HCT116 (cell line): Measurements from ENCODE around the gene PRRX2. TPM values are rescaled to one million over a fixed set of nuclear protein-coding genes. Genes with fewer than 3 reads are reported as not detected.

ENCODE experiments used
- ATAC-seq: fragments of 200-7000 bp; cut with Tn5 transposase; 2 replicates; pipeline ENCODE4 v1.9.1; 2020; ENCODE audit warnings: mild to moderate bottlenecking, moderate library complexity
- BruUV-seq: library from RNA; stranded (reverse); fragments of 400-500 nt; replicated peaks from 2 replicates; lab custom pipeline; 2021; lab: Mats Ljungman, UMichigan
- CTCF ChIA-PET: fragments of 300-600 bp; sonication (Branson Sonifier 250); formaldehyde crosslinking; loops from one replicate; lab custom pipeline; 2021; ENCODE audit warnings: antibody characterized with exemption; lab: Charles Lee
- POLR2A ChIA-PET: fragments of 300-600, 350-600 bp; sonication (Branson Sonifier 250); formaldehyde crosslinking; loops from one replicate; lab custom pipeline; 2021; ENCODE audit warnings: antibody characterized with exemption; lab: Charles Lee
- RAD21 ChIA-PET, 2 experiments: fragments of 300-600 bp; sonication (Branson Sonifier 250); formaldehyde crosslinking; loops; one replicate each; lab custom pipeline; 2023; ENCODE audit warnings: low total read pairs in 2 of 2; ENCODE audit not compliant: uncharacterized antibody in 2 of 2, unreplicated experiment in 2 of 2, low non-redundant PET in 1 of 2; lab: Charles Lee
- DNase-seq: peaks from one replicate; pipeline ENCODE4 v3.0.0-alpha.2; 2010; ENCODE audit warnings: low read depth, low spot score
- H2AFZ ChIP-seq: fragments of 200-600 bp; shearing (Covaris generic), sonication (generic); 2 replicates; pipeline ENCODE4 v1.6.1; 2017; ENCODE audit warnings: low read depth, mixed run types, mixed read lengths, antibody characterized with exemption, low read length; ENCODE audit not compliant: poor library complexity, severe bottlenecking
- H3K27ac ChIP-seq: 2 replicates; pipeline ENCODE4 v1.5.1; 2012; ENCODE audit warnings: low read depth, low read length
- H3K27me3 ChIP-seq: fragments of 200-600 bp; sonication (generic); 2 replicates; pipeline ENCODE4 v1.6.1; 2016; ENCODE audit warnings: mixed run types, low read length, mixed read lengths; ENCODE audit not compliant: insufficient read depth
- H3K36me3 ChIP-seq, 2 experiments: fragments of 200-500 bp in 1 of 2; fragments of 200-600 bp in 1 of 2; sonication (Bioruptor generic) in 1 of 2; sonication (generic) in 1 of 2; 2 replicates each; pipeline versions ENCODE4 v1.5.1 to v1.6.1; 2014 to 2016; ENCODE audit warnings: low read length in 2 of 2, inconsistent platforms in 1 of 2, mixed read lengths in 1 of 2, mixed run types in 1 of 2; ENCODE audit not compliant: insufficient read depth in 2 of 2, control insufficient read depth in 1 of 2
- H3K4me1 ChIP-seq, 2 experiments: fragments of 200-600 bp in 1 of 2; sonication (generic) in 1 of 2; 2 replicates each; pipeline versions ENCODE4 v1.5.1 to v1.6.1; 2012 to 2017; ENCODE audit warnings: low read length in 2 of 2, inconsistent platforms in 1 of 2, mild to moderate bottlenecking in 1 of 2, mixed read lengths in 1 of 2, mixed run types in 1 of 2, moderate library complexity in 1 of 2; ENCODE audit not compliant: insufficient read depth in 2 of 2, control insufficient read depth in 1 of 2
- H3K4me2 ChIP-seq: fragments of 200-600 bp; sonication (generic); 2 replicates; pipeline ENCODE4 v1.6.1; 2017; ENCODE audit warnings: mixed run types, low read length, mixed read lengths
- H3K4me3 ChIP-seq, 2 experiments: fragments of 200-600 bp in 1 of 2; sonication (generic) in 1 of 2; replicated peaks in 1 of 2; 2 replicates each; pipeline ENCODE4 v1.5.1; 2011 to 2016; ENCODE audit warnings: low read length in 2 of 2, control low read depth in 1 of 2, low read depth in 1 of 2, mild to moderate bottlenecking in 1 of 2, mixed read lengths in 1 of 2, mixed run types in 1 of 2
- H3K79me2 ChIP-seq: fragments of 200-600 bp; sonication (generic); 2 replicates; pipeline ENCODE4 v1.6.1; 2017; ENCODE audit warnings: mild to moderate bottlenecking, mixed run types, low read length, moderate library complexity, mixed read lengths; ENCODE audit not compliant: insufficient read depth
- H3K9ac ChIP-seq: fragments of 200-600 bp; sonication (generic); 2 replicates; pipeline ENCODE4 v1.6.1; 2016; ENCODE audit warnings: low read length, mixed read lengths
- H3K9me2 ChIP-seq: fragments of 200-600 bp; sonication (generic), shearing (Covaris generic); 2 replicates; pipeline ENCODE4 v1.6.1; 2017; ENCODE audit warnings: mixed run types, mild to moderate bottlenecking, moderate library complexity; ENCODE audit not compliant: insufficient read depth
- H3K9me3 ChIP-seq, 2 experiments: fragments of 200-500 bp in 1 of 2; fragments of 200-600 bp in 1 of 2; sonication (Bioruptor generic) in 1 of 2; sonication (generic) in 1 of 2; 2 replicates each; pipeline ENCODE4 v1.6.1; 2014 to 2017; ENCODE audit warnings: low read length in 2 of 2, mixed read lengths in 2 of 2, inconsistent platforms in 1 of 2, low read depth in 1 of 2, mild to moderate bottlenecking in 1 of 2, mixed run types in 1 of 2, moderate library complexity in 1 of 2; ENCODE audit not compliant: control insufficient read depth in 1 of 2, insufficient read depth in 1 of 2
- H4K20me1 ChIP-seq: fragments of 200-600 bp; sonication (generic), shearing (Covaris generic); 2 replicates; pipeline ENCODE4 v1.6.1; 2017; ENCODE audit warnings: mixed run types, mild to moderate bottlenecking, moderate library complexity; ENCODE audit not compliant: insufficient read depth
- CBX3 ChIP-seq: IDR thresholded peaks from 2 replicates; pipeline ENCODE4 v1.6.1; 2012; ENCODE audit warnings: low read depth
- CEBPB ChIP-seq: IDR thresholded peaks from 2 replicates; pipeline ENCODE4 v1.6.1; 2012; ENCODE audit warnings: low read depth
- ELF1 ChIP-seq: IDR thresholded peaks from 2 replicates; pipeline ENCODE4 v1.6.1; 2012; ENCODE audit warnings: low read depth, borderline replicate concordance
- EZH2 ChIP-seq: fragments of 200-600 bp; sonication (generic); IDR thresholded peaks from 2 replicates; pipeline ENCODE4 v1.6.1; 2017; ENCODE audit warnings: antibody characterized with exemption, mixed run types
- FOSL1 ChIP-seq: IDR thresholded peaks from 2 replicates; pipeline ENCODE4 v1.6.1; 2012; ENCODE audit warnings: low read depth
- JUND ChIP-seq: IDR thresholded peaks from 2 replicates; pipeline ENCODE4 v1.6.1; 2012
- POLR2A ChIP-seq: IDR thresholded peaks from 2 replicates; pipeline ENCODE4 v1.7.0; 2011; ENCODE audit warnings: borderline replicate concordance; ENCODE audit not compliant: insufficient read depth, insufficient read length; ENCODE audit errors: extremely low read depth
- POLR2AphosphoS5 ChIP-seq: IDR thresholded peaks from 2 replicates; pipeline ENCODE4 v1.6.1; 2011; ENCODE audit warnings: mild to moderate bottlenecking, low read depth, low read length, moderate library complexity
- RAD21 ChIP-seq: IDR thresholded peaks from 2 replicates; pipeline ENCODE4 v1.6.1; 2012; ENCODE audit warnings: low read depth, mild to moderate bottlenecking
- SP1 ChIP-seq: IDR thresholded peaks from 2 replicates; pipeline ENCODE4 v1.6.1; 2012; ENCODE audit warnings: low read depth
- TCF7L2 ChIP-seq: IDR thresholded peaks from 2 replicates; pipeline ENCODE4 v1.7.0; 2011; ENCODE audit warnings: borderline replicate concordance, inconsistent platforms; ENCODE audit not compliant: insufficient read depth, insufficient read length; ENCODE audit errors: extremely low read depth
- YY1 ChIP-seq: IDR thresholded peaks from 2 replicates; pipeline ENCODE4 v1.6.1; 2011; ENCODE audit warnings: low read length, low read depth, moderate library complexity, mild to moderate bottlenecking; ENCODE audit not compliant: insufficient replicate concordance; ENCODE audit errors: extremely low read depth
- ZNF274 ChIP-seq: fragments of 200-500 bp; sonication (Bioruptor generic); IDR thresholded peaks from 2 replicates; pipeline ENCODE4 v1.6.1; 2014; ENCODE audit warnings: mild to moderate bottlenecking, low read depth, low read length, inconsistent platforms
- intact Hi-C: fragments of 100-400 bp; cut with micrococcal nuclease; formaldehyde crosslinking; loops from 2 replicates; pipeline ENCODE4 v1.10.0; 2022
- total RNA-seq: library from RNA; stranded (reverse); gene quantifications from one replicate; pipeline ENCODE4 v1.2.1, GENCODE V29; 2021; ENCODE audit not compliant: unreplicated experiment
- TF ChIP-seq, protein P1 (sequence below): IDR thresholded peaks from 2 replicates; pipeline ENCODE4 v1.6.1; 2012
- TF ChIP-seq, protein P2 (sequence below), 3 experiments: fragments of 200-600 bp in 1 of 3; sonication (generic) in 1 of 3; IDR thresholded peaks in 2 of 3; conservative IDR thresholded peaks in 1 of 3; 2 replicates each; pipeline ENCODE4 v1.5.1; 2012 to 2017; ENCODE audit warnings: low read depth in 2 of 3, low read length in 2 of 3, antibody characterized with exemption in 1 of 3, borderline replicate concordance in 1 of 3, control low read depth in 1 of 3, mild to moderate bottlenecking in 1 of 3, mixed read lengths in 1 of 3, mixed run types in 1 of 3, moderate library complexity in 1 of 3; ENCODE audit not compliant: insufficient read depth in 1 of 3

The PRRX2 gene
- total RNA-seq, 1 experiment from 2014 or later: 25.5 TPM

DNA sequence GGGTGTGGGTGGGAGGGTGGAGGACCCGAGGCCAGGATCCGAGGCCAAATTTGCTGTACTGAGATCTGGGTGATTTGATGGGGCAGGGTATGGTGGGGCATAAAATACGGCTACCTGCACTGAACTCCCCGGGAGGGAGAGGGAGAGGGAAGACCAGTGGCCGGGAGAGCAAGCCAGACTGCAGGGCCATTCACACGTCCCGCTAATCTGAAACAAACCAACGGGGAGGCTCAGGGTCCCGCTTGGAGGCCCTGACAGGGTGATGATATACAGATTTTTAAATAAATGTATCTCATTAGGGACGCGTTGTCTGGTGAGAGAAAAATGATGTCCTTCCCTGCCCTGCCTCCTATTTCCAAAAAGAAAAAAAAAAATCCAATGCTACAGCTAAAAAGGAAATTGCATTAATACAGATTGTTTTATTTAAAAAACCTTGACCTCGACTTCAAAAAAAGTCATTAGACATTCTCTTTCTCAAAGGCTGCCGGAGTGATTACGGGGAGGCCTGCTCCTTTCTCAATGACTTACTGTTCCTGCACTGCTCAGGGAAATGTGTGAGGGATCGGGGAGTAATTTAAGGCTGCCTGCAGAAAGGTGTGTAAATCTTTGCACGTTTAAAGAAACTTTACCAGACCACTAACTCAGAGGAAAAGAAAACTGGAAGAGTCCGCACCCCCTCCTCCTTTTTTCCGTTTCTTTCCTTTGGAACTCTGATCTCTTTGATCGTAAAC is 11.5 kb upstream of the PRRX2 start:
- no peak overlapping the region for H3K4me2 ChIP-seq
- no peak for ATAC-seq
- no peak overlapping the region for H2AFZ ChIP-seq
- peaks cover 3 to 10% of the 10 kb centered on the region in 2 experiments; a peak in 2 of 4 replicates for H3K4me1 ChIP-seq
- POLR2A ChIA-PET: no interaction called here
- H3K9me3 ChIP-seq: no peaks in the 10 kb centered on the region
- CTCF ChIA-PET: no interaction called here
- intact Hi-C loops: no loop called here
- H3K79me2 ChIP-seq: no peaks in the 10 kb centered on the region
- H3K27me3 ChIP-seq: no peaks in the 10 kb centered on the region
- H3K36me3 ChIP-seq: no peaks in the 10 kb centered on the region
- no TSS peak for BruUV-seq
- H3K9me2 ChIP-seq: no peaks in the 10 kb centered on the region
- no peak overlapping the region for H3K27ac ChIP-seq
- no peaks in the 10 kb centered on the region for H4K20me1 ChIP-seq
- no peak for DNase-seq
- H3K4me3 ChIP-seq: no peak overlapping the region
- TF ChIP-seq POLR2A (no peak), EZH2 (no peak), TCF7L2 (no peak), YY1 (no peak), ZNF274 (no peak), FOSL1 (no peak), JUND (no peak), CEBPB (no peak), CBX3 (no peak), ELF1 (no peak), SP1 (no peak), RAD21 (no peak), POLR2AphosphoS5 (no peak)
- TF ChIP-seq, protein P1, sequence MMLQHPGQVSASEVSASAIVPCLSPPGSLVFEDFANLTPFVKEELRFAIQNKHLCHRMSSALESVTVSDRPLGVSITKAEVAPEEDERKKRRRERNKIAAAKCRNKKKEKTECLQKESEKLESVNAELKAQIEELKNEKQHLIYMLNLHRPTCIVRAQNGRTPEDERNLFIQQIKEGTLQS: no peak
- TF ChIP-seq, protein P2, sequence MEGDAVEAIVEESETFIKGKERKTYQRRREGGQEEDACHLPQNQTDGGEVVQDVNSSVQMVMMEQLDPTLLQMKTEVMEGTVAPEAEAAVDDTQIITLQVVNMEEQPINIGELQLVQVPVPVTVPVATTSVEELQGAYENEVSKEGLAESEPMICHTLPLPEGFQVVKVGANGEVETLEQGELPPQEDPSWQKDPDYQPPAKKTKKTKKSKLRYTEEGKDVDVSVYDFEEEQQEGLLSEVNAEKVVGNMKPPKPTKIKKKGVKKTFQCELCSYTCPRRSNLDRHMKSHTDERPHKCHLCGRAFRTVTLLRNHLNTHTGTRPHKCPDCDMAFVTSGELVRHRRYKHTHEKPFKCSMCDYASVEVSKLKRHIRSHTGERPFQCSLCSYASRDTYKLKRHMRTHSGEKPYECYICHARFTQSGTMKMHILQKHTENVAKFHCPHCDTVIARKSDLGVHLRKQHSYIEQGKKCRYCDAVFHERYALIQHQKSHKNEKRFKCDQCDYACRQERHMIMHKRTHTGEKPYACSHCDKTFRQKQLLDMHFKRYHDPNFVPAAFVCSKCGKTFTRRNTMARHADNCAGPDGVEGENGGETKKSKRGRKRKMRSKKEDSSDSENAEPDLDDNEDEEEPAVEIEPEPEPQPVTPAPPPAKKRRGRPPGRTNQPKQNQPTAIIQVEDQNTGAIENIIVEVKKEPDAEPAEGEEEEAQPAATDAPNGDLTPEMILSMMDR (IDR thresholded peaks at IDR 0.05 in 2 of 3, conservative IDR thresholded peaks at IDR 0.05 in 1 of 3; ENCODE audit: borderline replicate concordance in 1 of 3, insufficient read depth in 1 of 3, low read depth in 2 of 3, low read length in 2 of 3): no peak
- H3K9ac ChIP-seq: no peak overlapping the region
- RAD21 ChIA-PET: no interaction called here
